ENCODE results near the gene STOX2.

The STOX2 gene

GRCh38 chr4:184003433-184003832, 98.3 kb downstream of the STOX2 start (continued):
- no peak for TF ChIP-seq SNAI2 (CRISPR knock-in tag; IDR thresholded peaks at IDR 0.05)

GRCh38 chr4:184007891-184008290, 102.8 kb downstream of the STOX2 start:
- no peak for ATAC-seq

GRCh38 chr4:184010696-184011095, 105.6 kb downstream of the STOX2 start:
- TF ChIP-seq POU6F1 (CRISPR knock-in tag; IDR thresholded peaks at IDR 0.05; ENCODE audit: borderline replicate concordance, low read depth): no peak
- TF ChIP-seq OSR1 (CRISPR knock-in tag; IDR thresholded peaks at IDR 0.05): no peak
- no peak for TF ChIP-seq RARB (CRISPR knock-in tag; IDR thresholded peaks at IDR 0.05)
- TF ChIP-seq PATZ1 (CRISPR knock-in tag; IDR thresholded peaks at IDR 0.05; ENCODE audit: borderline replicate concordance): no peak
- no peak for TF ChIP-seq TOX (CRISPR knock-in tag; IDR thresholded peaks at IDR 0.05; ENCODE audit: borderline replicate concordance)
- TF ChIP-seq GLIS3 (CRISPR knock-in tag; IDR thresholded peaks at IDR 0.05): no peak
- no peak for ATAC-seq

More at GRCh38 chr4:184007891-184008290, 102.8 kb downstream of the STOX2 start:
- TF ChIP-seq CSDC2 (CRISPR knock-in tag; IDR thresholded peaks at IDR 0.05) (no peak), ZFP30 (CRISPR knock-in tag; IDR thresholded peaks at IDR 0.05) (no peak), ZNF8 (CRISPR knock-in tag; IDR thresholded peaks at IDR 0.05) (no peak), RARB (CRISPR knock-in tag; IDR thresholded peaks at IDR 0.05) (no peak), POU6F1 (CRISPR knock-in tag; IDR thresholded peaks at IDR 0.05; ENCODE audit: borderline replicate concordance, low read depth) (no peak), ZC3H10 (CRISPR knock-in tag; IDR thresholded peaks at IDR 0.05) (no peak), ZNF565 (CRISPR knock-in tag; conservative IDR thresholded peaks at IDR 0.05; ENCODE audit: low read depth) (no peak), PPARA (CRISPR knock-in tag; IDR thresholded peaks at IDR 0.05; ENCODE audit: borderline replicate concordance) (no peak), BACH2 (CRISPR knock-in tag; IDR thresholded peaks at IDR 0.05; ENCODE audit: borderline replicate concordance) (no peak), ESRRG (CRISPR knock-in tag; IDR thresholded peaks at IDR 0.05) (no peak), TOX (CRISPR knock-in tag; IDR thresholded peaks at IDR 0.05; ENCODE audit: borderline replicate concordance) (no peak), TSHZ2 (CRISPR knock-in tag; IDR thresholded peaks at IDR 0.05) (no peak), ISL1 (CRISPR knock-in tag; IDR thresholded peaks at IDR 0.05) (no peak), CSRNP3 (CRISPR knock-in tag; IDR thresholded peaks at IDR 0.05) (no peak), ZFP3 (CRISPR knock-in tag; IDR thresholded peaks at IDR 0.05) (no peak), PATZ1 (CRISPR knock-in tag; IDR thresholded peaks at IDR 0.05; ENCODE audit: borderline replicate concordance) (no peak), OSR1 (CRISPR knock-in tag; IDR thresholded peaks at IDR 0.05) (no peak), GLIS3 (CRISPR knock-in tag; IDR thresholded peaks at IDR 0.05) (no peak)

Data from SK-N-SH treated with all-trans-retinoic acid at 6 μM for 48 hours (cell line).